Heart left ventricle (tissue), 16 donors: ENCODE data around the gene GRK5. TPM values are rescaled to one million over a fixed set of nuclear protein-coding genes. Genes with fewer than 3 reads are reported as not detected.

Source experiments
- ATAC-seq, 4 donors: fragments of 200-7000 bp; cut with Tn5 transposase; one replicate each; pipeline ENCODE4 v1.9.1; 2020 to 2022; ENCODE audit warnings: moderate library complexity in 4 of 4, mild to moderate bottlenecking in 3 of 4, moderate number of reproducible peaks in 1 of 4
- DNase-seq, 5 donors: peaks; one replicate each; pipeline ENCODE4 v3.0.0-alpha.2; 2020
- H3K27ac ChIP-seq, 12 donors: fragments of 200-600 bp; sonication (generic) in 4 of 12; one replicate each; pipeline versions ENCODE4 v1.5.0 to v1.8.0; 2016 to 2022; ENCODE audit warnings: mild to moderate bottlenecking in 2 of 12
- H3K27me3 ChIP-seq, 9 donors: fragments of 200-600 bp; sonication (generic) in 2 of 9; one replicate each; pipeline versions ENCODE4 v1.5.1 to v1.8.0; 2016 to 2022; ENCODE audit warnings: mild to moderate bottlenecking in 3 of 9
- H3K36me3 ChIP-seq, 9 donors: fragments of 200-600 bp; sonication (generic) in 2 of 9; one replicate each; pipeline versions ENCODE4 v1.5.0 to v1.8.0; 2018 to 2022; ENCODE audit warnings: mild to moderate bottlenecking in 2 of 9
- H3K4me1 ChIP-seq, 12 donors: fragments of 200-600 bp; sonication (generic) in 4 of 12; one replicate each; pipeline versions ENCODE4 v1.5.0 to v1.8.0; 2016 to 2022; ENCODE audit warnings: mild to moderate bottlenecking in 3 of 12
- H3K4me3 ChIP-seq, 12 donors: fragments of 200-600 bp; sonication (generic) in 4 of 12; one replicate each; pipeline versions ENCODE4 v1.5.0 to v1.8.0; 2017 to 2022; ENCODE audit warnings: mild to moderate bottlenecking in 9 of 12, moderate library complexity in 4 of 12
- H3K9me3 ChIP-seq, 12 donors: fragments of 200-600 bp; sonication (generic) in 4 of 12; one replicate each; pipeline versions ENCODE4 v1.5.0 to v1.8.0; 2016 to 2022; ENCODE audit warnings: mild to moderate bottlenecking in 1 of 12
- POLR2A ChIP-seq, 2 donors: fragments of 450-650 bp; IDR thresholded peaks; one replicate each; pipeline ENCODE4 v1.6.1; 2017; ENCODE audit warnings: antibody characterized with exemption in 2 of 2, mild to moderate bottlenecking in 2 of 2, moderate library complexity in 2 of 2
- WGBS, 4 donors: extraction: QIAGEN DNeasy Blood & Tissue Kit in 2 of 4; methylation state at CpG; one replicate each; pipeline versions ENCODE4 v1.1.5 to v1.1.7; 2013 to 2018; 5-methylcytosine and 5-hydroxymethylcytosine counted together
- intact Hi-C, 10 donors: fragments of 100-400 bp; cut with DNase I; formaldehyde crosslinking; loops; one replicate each; pipeline versions ENCODE4 v1.11.1 to v1.14.2; 2022
- polyA plus RNA-seq, 2 donors: library from polyadenylated mRNA; stranded (reverse); fragments of 200-250 nt; gene quantifications; one replicate each; pipeline ENCODE4 v1.2.3, GENCODE V29; 2013
- total RNA-seq, 9 donors: library from RNA; depleted of rRNA in 2 of 9; stranded (reverse); fragments of >200 nt in 2 of 9; fragmentation: NEBNext Ultra II Directional in 3 of 9; extraction: Animal tissue kit (Norgen Biotek cat#: 25700) in 3 of 9; gene quantifications; one replicate each; pipeline versions ENCODE4 v1.1.0 to v1.2.4, GENCODE V29; 2016 to 2023
- TF ChIP-seq, protein P1 (sequence below), 12 donors: fragments of 200-600 bp; sonication (generic) in 4 of 12; IDR thresholded peaks; one replicate each; pipeline versions ENCODE4 v1.5.0 to v1.8.0; 2018 to 2022; ENCODE audit warnings: antibody characterized with exemption in 12 of 12, mild to moderate bottlenecking in 5 of 12
- donor health status: ischemic (EF 13 %, LVEDD 7.1; RV severe dilation, severe dysfunction).
- donor health status: healthy with polysubstance abuse.
- donor health status: DM: no; HTN: yes; CAD: no.
- donor health status: DM: no; HTN: no; CAD: no.
- donor health status: ischemic (EF 25% LVEDD 6.9; RV normal size, moderate dysfunction).
- donor health status: ischemic (EF 25% LVEDD 5.7; RV mildly dilated, moderate dysfunction).
- donor health status: healthy.
- donor health status: DM: yes; HTN: yes; CAD: no.
- donor health status: ischemic (EF 35%, LVEDD 5.7; RV mildly dilated, moderate dysfunction).
- donor health status: nonischemic (EF 11% LVEDD 7.7; RV severe dilation, severe dysfunction).
- donor health status: DM: yes; HTN: yes; CAD: no.
- donor health status: PGD.
- donor health status: ischemic (EF 29% LVEDD 5.4; RV normal size, mild dysfunction).
- donor health status: nonischemic (EF 23%, LVEDD 6.1; RV moderate dilation, normal function).

The GRK5 gene
- total and polyA plus RNA-seq, 11 donors: 13.1 to 58.0 (median 30.2) TPM

DNA sequence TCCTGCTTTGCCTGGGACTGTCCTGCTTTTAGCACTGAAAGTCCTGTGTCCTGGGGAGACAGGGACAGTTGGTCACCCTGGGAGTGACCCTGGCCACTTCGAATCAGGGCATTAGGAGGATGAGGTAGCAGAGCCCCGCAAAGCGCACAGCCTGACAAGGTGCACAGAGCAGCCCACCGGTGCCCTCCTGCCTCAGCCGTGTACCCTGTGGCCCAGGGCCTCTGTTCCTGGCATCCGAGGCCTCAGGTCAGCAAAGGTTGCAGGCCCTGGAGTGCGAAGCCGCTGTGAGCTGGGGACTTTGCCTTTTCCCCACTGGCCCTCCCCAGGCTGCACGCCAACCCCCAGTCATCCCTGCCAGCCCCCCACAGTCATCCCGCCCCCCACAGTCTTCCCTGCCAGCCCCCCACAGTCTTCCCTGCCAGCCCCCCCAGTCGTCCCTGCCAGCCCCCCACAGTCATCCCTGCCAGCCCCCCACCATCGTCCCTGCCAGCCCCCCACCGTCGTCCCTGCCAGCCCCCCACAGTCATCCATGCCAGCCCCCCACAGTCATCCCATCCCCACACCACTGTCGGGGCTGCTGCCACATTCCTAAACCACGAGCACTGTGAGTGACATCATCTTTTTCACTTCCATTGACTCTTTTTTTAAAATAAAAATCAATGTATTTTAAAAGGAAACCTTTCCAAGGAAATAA is 243.4 kb downstream of the GRK5 start:
- DNase-seq: peak in 2 of 5 donors; percentile 10 to 52
- no peak for ATAC-seq
- no peak overlapping the region for H3K4me3 ChIP-seq
- H3K9me3 ChIP-seq: no peaks in the 10 kb centered on the region
- intact Hi-C loops: no loop called here
- no peaks in the 10 kb centered on the region for H3K27me3 ChIP-seq
- peaks cover 0 to 13% (median 0%) of the 10 kb centered on the region in 12 donors for H3K4me1 ChIP-seq
- 83 to 87% (median 84%) methylated on average over 14 to 16 of the region's 16 CpGs for WGBS, 4 donors
- H3K27ac ChIP-seq: peak overlapping the region in 1 of 12 donors; percentile 7
- TF ChIP-seq, protein P1, sequence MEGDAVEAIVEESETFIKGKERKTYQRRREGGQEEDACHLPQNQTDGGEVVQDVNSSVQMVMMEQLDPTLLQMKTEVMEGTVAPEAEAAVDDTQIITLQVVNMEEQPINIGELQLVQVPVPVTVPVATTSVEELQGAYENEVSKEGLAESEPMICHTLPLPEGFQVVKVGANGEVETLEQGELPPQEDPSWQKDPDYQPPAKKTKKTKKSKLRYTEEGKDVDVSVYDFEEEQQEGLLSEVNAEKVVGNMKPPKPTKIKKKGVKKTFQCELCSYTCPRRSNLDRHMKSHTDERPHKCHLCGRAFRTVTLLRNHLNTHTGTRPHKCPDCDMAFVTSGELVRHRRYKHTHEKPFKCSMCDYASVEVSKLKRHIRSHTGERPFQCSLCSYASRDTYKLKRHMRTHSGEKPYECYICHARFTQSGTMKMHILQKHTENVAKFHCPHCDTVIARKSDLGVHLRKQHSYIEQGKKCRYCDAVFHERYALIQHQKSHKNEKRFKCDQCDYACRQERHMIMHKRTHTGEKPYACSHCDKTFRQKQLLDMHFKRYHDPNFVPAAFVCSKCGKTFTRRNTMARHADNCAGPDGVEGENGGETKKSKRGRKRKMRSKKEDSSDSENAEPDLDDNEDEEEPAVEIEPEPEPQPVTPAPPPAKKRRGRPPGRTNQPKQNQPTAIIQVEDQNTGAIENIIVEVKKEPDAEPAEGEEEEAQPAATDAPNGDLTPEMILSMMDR (IDR thresholded peaks at IDR 0.05): no peak
- TF ChIP-seq POLR2A (IDR thresholded peaks at IDR 0.05): no peak
- H3K36me3 ChIP-seq: peaks cover 0 to 92% (median 78%) of the 10 kb centered on the region in 9 donors

DNA sequence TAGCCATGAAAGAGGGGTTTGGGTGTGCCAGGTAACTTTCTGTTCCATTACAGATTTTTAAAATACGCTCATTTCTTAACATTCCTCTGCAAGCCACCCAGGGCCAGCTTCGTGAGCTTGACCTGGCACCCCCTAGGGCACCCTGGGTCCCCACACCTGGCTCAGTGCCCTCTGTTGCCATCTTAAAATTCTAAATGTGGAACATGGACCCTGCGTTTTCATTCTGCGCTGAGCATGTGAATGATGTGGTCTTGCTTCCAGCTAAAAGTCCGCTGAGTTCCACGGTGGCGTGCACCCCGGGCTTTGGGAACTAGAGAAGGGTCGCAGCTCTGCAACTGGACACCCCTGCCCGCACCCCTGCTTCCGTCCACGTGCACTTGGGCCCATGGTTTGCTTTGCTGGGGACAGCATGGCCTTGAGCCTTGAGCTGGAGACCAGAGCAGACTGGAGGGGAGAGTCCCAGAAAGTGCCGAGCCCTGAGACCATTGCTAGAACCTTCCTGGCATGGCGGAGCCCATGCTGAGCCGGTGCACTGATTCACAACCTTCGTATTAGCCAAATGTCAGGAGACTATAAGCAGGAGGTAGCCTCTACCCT is 244.0 kb downstream of the GRK5 start:
- intact Hi-C loops: no loop called here
- no peak overlapping the region for H3K27ac ChIP-seq
- DNase-seq (peak in 2 of 5 donors; percentile 21 to 58), ATAC-seq (no peak)
- H3K9me3 ChIP-seq: no peaks in the 10 kb centered on the region
- TF ChIP-seq POLR2A (IDR thresholded peaks at IDR 0.05): no peak
- TF ChIP-seq, protein P1 (IDR thresholded peaks at IDR 0.05): no peak
- H3K4me1 ChIP-seq: peaks cover 0 to 13% (median 0%) of the 10 kb centered on the region in 12 donors
- H3K36me3 ChIP-seq: peaks cover 0 to 92% (median 78%) of the 10 kb centered on the region in 9 donors
- 90 to 93% (median 93%) methylated on average over 14 to 16 of the region's 16 CpGs for WGBS, 4 donors
- H3K27me3 ChIP-seq: no peaks in the 10 kb centered on the region
- H3K4me3 ChIP-seq: no peak overlapping the region

DNA sequence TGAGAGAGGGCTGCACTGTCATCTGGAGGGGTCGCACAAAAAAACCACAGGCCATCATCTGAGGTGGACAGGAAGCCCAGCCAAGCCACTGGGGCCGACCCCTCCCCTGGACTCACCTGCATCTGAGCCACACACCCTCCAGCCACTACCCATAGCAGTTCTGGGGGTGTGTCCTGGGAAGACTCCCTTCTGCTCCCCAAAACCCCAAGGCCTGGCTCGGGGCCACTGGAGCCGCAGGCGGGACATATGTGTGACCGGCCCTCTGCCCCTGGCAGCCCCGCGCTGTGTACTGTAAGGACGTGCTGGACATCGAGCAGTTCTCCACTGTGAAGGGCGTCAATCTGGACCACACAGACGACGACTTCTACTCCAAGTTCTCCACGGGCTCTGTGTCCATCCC is 245.0 kb downstream of the GRK5 start:
- peaks cover 0 to 85% (median 69%) of the 10 kb centered on the region in 9 donors for H3K36me3 ChIP-seq
- no peak overlapping the region for H3K4me3 ChIP-seq
- intact Hi-C loops: no loop called here
- 92 to 96% (median 94%) methylated on average over 14 of the region's 14 CpGs for WGBS, 4 donors
- no peaks in the 10 kb centered on the region for H3K27me3 ChIP-seq
- DNase-seq: peak in 2 of 5 donors; percentile 18 to 52
- H3K9me3 ChIP-seq: no peaks in the 10 kb centered on the region
- H3K27ac ChIP-seq: no peak overlapping the region
- ATAC-seq: no peak
- TF ChIP-seq, protein P1 (IDR thresholded peaks at IDR 0.05): no peak
- no peak for TF ChIP-seq POLR2A (IDR thresholded peaks at IDR 0.05)
- H3K4me1 ChIP-seq: peaks cover 0 to 13% (median 0%) of the 10 kb centered on the region in 12 donors

DNA sequence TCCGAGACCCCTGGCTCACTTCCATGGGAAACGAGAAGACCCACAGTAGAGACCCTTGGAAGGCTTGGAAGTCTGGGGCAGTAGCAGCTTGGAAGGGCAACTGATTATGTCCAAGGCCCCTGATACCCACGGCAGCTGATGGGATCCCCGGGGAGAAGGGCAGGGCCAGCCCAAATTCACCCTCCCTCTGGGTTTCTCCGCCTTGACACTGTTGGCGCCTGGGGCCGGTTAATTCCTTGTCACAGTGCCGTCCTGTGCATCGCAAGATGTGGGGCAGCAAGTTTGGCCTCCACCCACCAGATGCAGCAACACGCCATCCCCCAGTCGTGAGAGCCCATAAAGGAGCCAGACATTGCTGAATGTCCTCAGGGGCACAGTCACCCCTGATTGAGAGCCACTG is 245.9 kb downstream of the GRK5 start:
- Histone ChIP-seq H3K27ac (no peak overlapping the region), H3K9me3 (no peaks in the 10 kb centered on the region), H3K36me3 (peaks cover 0 to 83% (median 60%) of the 10 kb centered on the region in 9 donors), H3K27me3 (no peaks in the 10 kb centered on the region), H3K4me1 (peaks cover 0 to 13% (median 0%) of the 10 kb centered on the region in 12 donors), H3K4me3 (no peak overlapping the region)
- DNase-seq: peak in 2 of 5 donors; percentile 17 to 28
- intact Hi-C loops: no loop called here
- no peak for ATAC-seq
- WGBS, 4 donors: 87 to 92% (median 88%) methylated on average over 11 of the region's 11 CpGs
- TF ChIP-seq POLR2A (IDR thresholded peaks at IDR 0.05): no peak
- TF ChIP-seq, protein P1 (IDR thresholded peaks at IDR 0.05): no peak
